Spleen (tissue), 11 donors: ENCODE data around the gene TRIM28. TPM values are rescaled to one million over a fixed set of nuclear protein-coding genes. Genes with fewer than 3 reads are reported as not detected.

Experiments
- DNase-seq: peaks from one replicate; pipeline ENCODE4 v3.0.0-alpha.2; 2020
- H3K27ac ChIP-seq, 8 donors: fragments of 200-600 bp; sonication (generic) in 7 of 8; 1 replicate in 4 of 8; 2 replicates in 4 of 8; pipeline versions ENCODE4 v1.5.0 to v1.8.0; 2016 to 2021; ENCODE audit warnings: inconsistent platforms in 4 of 8, mild to moderate bottlenecking in 4 of 8, moderate library complexity in 1 of 8
- H3K27me3 ChIP-seq, 7 donors: fragments of 200-600 bp; sonication (generic) in 6 of 7; replicated peaks in 1 of 7; 1 replicate in 4 of 7; 2 replicates in 3 of 7; pipeline versions ENCODE4 v1.5.0 to v1.8.0; 2016 to 2021; ENCODE audit warnings: inconsistent platforms in 3 of 7, mild to moderate bottlenecking in 1 of 7
- H3K36me3 ChIP-seq, 6 donors: fragments of 200-600 bp; sonication (generic) in 5 of 6; 1 replicate in 4 of 6; 2 replicates in 2 of 6; pipeline versions ENCODE4 v1.5.0 to v1.8.0; 2016 to 2021; ENCODE audit warnings: inconsistent platforms in 2 of 6
- H3K4me1 ChIP-seq, 6 donors: fragments of 200-600 bp; sonication (generic) in 5 of 6; 1 replicate in 3 of 6; 2 replicates in 3 of 6; pipeline versions ENCODE4 v1.5.0 to v1.8.0; 2016 to 2021; ENCODE audit warnings: inconsistent platforms in 3 of 6
- H3K4me3 ChIP-seq, 8 donors: fragments of 200-600 bp; sonication (generic) in 7 of 8; 1 replicate in 4 of 8; 2 replicates in 4 of 8; pipeline versions ENCODE4 v1.5.0 to v1.8.0; 2016 to 2021; ENCODE audit warnings: inconsistent platforms in 4 of 8, mild to moderate bottlenecking in 4 of 8, moderate library complexity in 2 of 8
- H3K9me3 ChIP-seq, 8 donors: fragments of 200-600 bp; sonication (generic) in 7 of 8; 1 replicate in 4 of 8; 2 replicates in 4 of 8; pipeline versions ENCODE4 v1.5.0 to v1.8.0; 2016 to 2021; ENCODE audit warnings: inconsistent platforms in 4 of 8
- CTCF ChIP-seq, 11 experiments: fragments of 200-600 bp in 7 of 11; fragments of 450-650 bp in 4 of 11; sonication (generic) in 4 of 11; IDR thresholded peaks in 8 of 11; conservative IDR thresholded peaks in 3 of 11; 1 replicate in 7 of 11; 2 replicates in 4 of 11; pipeline versions ENCODE4 v1.4.0 to v1.8.0; 2016 to 2021; ENCODE audit warnings: antibody characterized with exemption in 11 of 11, inconsistent platforms in 4 of 11, mild to moderate bottlenecking in 1 of 11
- POLR2A ChIP-seq, 3 donors: fragments of 450-650 bp; IDR thresholded peaks; one replicate each; pipeline ENCODE4 v1.5.1; 2017; ENCODE audit warnings: antibody characterized with exemption in 3 of 3, mild to moderate bottlenecking in 1 of 3
- POLR2AphosphoS5 ChIP-seq, 3 donors: sonication (generic); formaldehyde crosslinking; IDR thresholded peaks; one replicate each; pipeline ENCODE4 v1.5.1; 2017; ENCODE audit warnings: antibody characterized with exemption in 3 of 3
- WGBS, 5 donors: extraction: QIAGEN DNeasy Blood & Tissue Kit in 3 of 5; methylation state at CpG; one replicate each; pipeline versions ENCODE4 v1.1.5 to v1.1.7; 2013 to 2018; 5-methylcytosine and 5-hydroxymethylcytosine counted together
- intact Hi-C: fragments of 100-400 bp; cut with DNase I; formaldehyde crosslinking; loops from one replicate; pipeline ENCODE4 v1.15.0; 2023; ENCODE audit warnings: low total_unique reads
- polyA plus RNA-seq, 3 donors: library from polyadenylated mRNA; stranded (reverse); fragments of 200-250 nt; gene quantifications; one replicate each; pipeline ENCODE4 v1.2.1, GENCODE V29; 2013
- total RNA-seq, 7 donors: library from RNA; depleted of rRNA in 3 of 7; stranded (reverse); fragments of >200 nt in 3 of 7; fragmentation: NEBNext Ultra II Directional in 4 of 7; extraction: Animal tissue kit (Norgen Biotek cat#: 25700) in 4 of 7; gene quantifications; one replicate each; pipeline versions ENCODE4 v1.1.0 to v1.2.1, GENCODE V29; 2016 to 2021
- donor health status: healthy with polysubstance abuse.
- donor health status: DM: no; HTN: no; CAD: no; lungs with moderate emphysema.
- donor health status: DM: no; HTN: no; CAD: no.
- donor health status: Bipolar disorder and iron deficiency.
- donor health status: healthy.
- donor health status: DM: no; HTN: no; CAD: no.
- donor health status: DM: yes; HTN: yes; CAD: no.

The TRIM28 gene
- total and polyA plus RNA-seq, 10 donors: 181 to 294 (median 232) TPM

GRCh38 chr19:58510084-58510862 lies 33.6 kb upstream of the TRIM28 start:
- no peak overlapping the region for H3K27ac ChIP-seq
- DNase-seq: no peak
- peaks cover 0 to 11% (median 0%) of the 10 kb centered on the region in 6 donors for H3K36me3 ChIP-seq
- 78 to 85% (median 83%) methylated on average over 8 of the region's 8 CpGs for WGBS, 5 donors
- H3K4me1 ChIP-seq: peaks cover 9 to 23% (median 19%) of the 10 kb centered on the region in 6 donors
- TF ChIP-seq POLR2A (IDR thresholded peaks at IDR 0.05) (no peak), POLR2AphosphoS5 (IDR thresholded peaks at IDR 0.05) (peak in 1 of 3 donors; percentile 6), CTCF (IDR thresholded peaks at IDR 0.05 in 8 of 11, conservative IDR thresholded peaks at IDR 0.05 in 3 of 11) (no peak)
- intact Hi-C loops: no loop called here
- H3K27me3 ChIP-seq: no peaks in the 10 kb centered on the region
- peaks cover 0 to 31% (median 16%) of the 10 kb centered on the region in 8 donors for H3K9me3 ChIP-seq
- H3K4me3 ChIP-seq: no peak overlapping the region

DNA sequence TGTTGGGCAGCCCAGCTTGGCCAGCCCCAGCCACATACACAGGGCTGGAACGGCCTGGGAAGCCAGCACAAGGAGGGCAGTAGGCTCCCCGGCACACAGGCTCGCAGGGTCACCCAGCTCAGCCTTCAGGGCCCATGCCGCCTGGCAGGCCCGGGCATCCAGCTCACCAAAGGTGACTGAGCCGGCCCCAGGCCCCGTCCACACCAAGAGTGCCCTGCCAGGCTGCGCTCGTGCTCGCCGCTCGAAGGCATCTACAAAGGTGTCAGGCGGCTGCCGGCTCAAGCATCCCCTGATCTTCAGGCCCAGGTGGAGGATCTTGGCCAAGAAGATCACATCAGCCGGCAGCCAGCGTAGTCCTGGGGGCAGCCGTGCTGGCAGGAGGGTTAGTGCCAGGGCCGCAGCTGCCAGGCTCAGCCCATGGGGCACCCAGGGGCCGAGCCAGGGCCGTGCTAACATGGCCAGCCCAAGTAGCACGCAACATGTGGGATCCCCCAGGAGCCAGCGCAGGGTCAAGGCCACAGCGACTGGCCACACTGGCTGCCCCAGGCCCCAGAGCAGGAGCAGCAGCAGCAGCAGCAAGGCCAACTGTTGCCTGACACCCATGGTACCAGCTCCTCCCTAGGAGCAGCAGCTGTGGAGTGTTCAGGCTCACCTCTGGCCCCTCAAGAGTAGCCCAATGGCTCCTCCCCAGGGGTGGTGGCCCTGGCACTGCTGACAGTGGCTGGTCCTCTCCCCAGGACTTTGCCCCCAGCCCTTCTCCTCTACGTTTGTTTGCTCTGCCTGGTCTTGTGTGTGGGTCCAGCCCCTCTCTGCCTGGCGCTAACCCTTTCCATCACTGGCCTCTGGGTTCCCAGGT lies 32.3 kb upstream of the TRIM28 start, which contains the start of gene SLC27A5:
Gene SLC27A5 (minus strand): TSS at position 640 of the 856 bp plus-strand sequence. CDS start 37 bp downstream, at position 603.
- Histone ChIP-seq H3K4me1 (peaks cover 9 to 36% (median 29%) of the 10 kb centered on the region in 6 donors), H3K36me3 (peaks cover 0 to 24% (median 9%) of the 10 kb centered on the region in 6 donors), H3K9me3 (peaks cover 0 to 23% (median 15%) of the 10 kb centered on the region in 8 donors), H3K4me3 (no peak within 1 kb of the TSS), H3K27me3 (no peaks in the 10 kb centered on the region), H3K27ac (no peak within 1 kb of the TSS)
- no peak for TF ChIP-seq POLR2A (IDR thresholded peaks at IDR 0.05)
- no peak for TF ChIP-seq CTCF (IDR thresholded peaks at IDR 0.05 in 8 of 11, conservative IDR thresholded peaks at IDR 0.05 in 3 of 11)
- TF ChIP-seq POLR2AphosphoS5 (IDR thresholded peaks at IDR 0.05): peak in 2 of 3 donors; percentile 20 to 65
- 85 to 92% (median 91%) methylated on average over 14 to 25 of the region's 25 CpGs for WGBS, 5 donors
- DNase-seq: no peak
- intact Hi-C loops: no loop called here

DNA sequence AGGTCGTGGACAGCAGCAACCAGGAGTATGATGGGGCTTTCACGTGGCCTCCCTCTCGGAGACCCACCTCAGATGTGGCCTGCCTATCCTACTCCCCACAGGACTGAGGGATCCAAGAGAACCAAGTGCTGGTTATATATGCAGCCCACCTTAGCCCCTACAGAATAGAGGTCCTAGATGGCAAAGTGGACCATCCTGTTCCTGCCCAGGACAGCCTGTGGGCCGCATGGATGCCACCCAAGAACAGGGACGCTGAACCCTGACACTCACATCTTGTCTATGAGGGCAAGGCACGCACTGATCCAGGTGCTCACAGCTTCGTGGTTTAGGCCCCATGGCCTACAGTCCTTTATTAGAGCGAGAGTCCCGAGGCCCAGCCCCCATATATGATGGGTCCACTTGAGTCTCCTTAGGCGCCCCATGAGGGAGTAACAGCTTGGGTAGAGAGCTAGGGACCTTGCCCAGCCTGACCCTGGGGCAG lies 30.6 kb upstream of the TRIM28 start:
- TF ChIP-seq CTCF (IDR thresholded peaks at IDR 0.05 in 8 of 11, conservative IDR thresholded peaks at IDR 0.05 in 3 of 11) (no peak), POLR2AphosphoS5 (IDR thresholded peaks at IDR 0.05) (no peak), POLR2A (IDR thresholded peaks at IDR 0.05) (no peak)
- H3K4me1 ChIP-seq: peaks cover 16 to 53% (median 45%) of the 10 kb centered on the region in 6 donors
- peaks cover 0 to 6% (median 0%) of the 10 kb centered on the region in 8 donors for H3K9me3 ChIP-seq
- H3K27ac ChIP-seq: peak overlapping the region in 6 of 8 donors; percentile 55 to 77 (median 68)
- H3K4me3 ChIP-seq: peak overlapping the region in 1 of 8 donors; percentile 74
- WGBS, 5 donors: 77 to 91% (median 85%) methylated on average over 6 to 10 of the region's 10 CpGs
- H3K27me3 ChIP-seq: no peaks in the 10 kb centered on the region
- intact Hi-C loops: no loop called here
- H3K36me3 ChIP-seq: peaks cover 3 to 34% (median 17%) of the 10 kb centered on the region in 6 donors
- DNase-seq: no peak
